HL-60 (cell line): ENCODE measurements around the gene CD163L1.

Source experiments
- POLR2AphosphoS5 ChIP-seq: IDR thresholded peaks from 2 replicates; pipeline ENCODE4 v1.6.1; 2012; ENCODE audit warnings: low read depth
- TF ChIP-seq, protein P1 (sequence below): IDR thresholded peaks from one replicate; pipeline ENCODE4 v1.5.1; 2011; ENCODE audit warnings: low read length, control low read depth, inconsistent platforms; ENCODE audit not compliant: insufficient read depth

DNA sequence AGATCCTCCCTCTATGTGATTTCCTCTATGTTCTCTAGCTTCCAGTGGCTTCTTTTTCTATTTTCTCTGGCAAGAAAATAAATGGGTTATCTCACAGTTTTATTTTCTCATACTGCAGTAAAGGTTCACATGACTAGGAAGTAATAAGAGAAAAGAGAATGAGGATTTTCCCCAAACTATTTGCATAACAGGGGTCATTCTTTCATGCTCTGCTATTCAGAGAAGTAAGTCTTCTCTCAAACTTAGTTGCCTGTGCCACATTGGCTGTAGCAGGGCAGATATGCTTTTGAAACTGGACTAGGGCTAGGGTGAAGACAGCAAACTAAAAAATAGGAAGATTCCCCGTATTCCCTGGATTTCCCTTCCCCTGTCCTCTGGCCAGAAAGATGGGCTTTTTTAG lies 82.7 kb downstream of the CD163L1 start:
- TF ChIP-seq, protein P1, sequence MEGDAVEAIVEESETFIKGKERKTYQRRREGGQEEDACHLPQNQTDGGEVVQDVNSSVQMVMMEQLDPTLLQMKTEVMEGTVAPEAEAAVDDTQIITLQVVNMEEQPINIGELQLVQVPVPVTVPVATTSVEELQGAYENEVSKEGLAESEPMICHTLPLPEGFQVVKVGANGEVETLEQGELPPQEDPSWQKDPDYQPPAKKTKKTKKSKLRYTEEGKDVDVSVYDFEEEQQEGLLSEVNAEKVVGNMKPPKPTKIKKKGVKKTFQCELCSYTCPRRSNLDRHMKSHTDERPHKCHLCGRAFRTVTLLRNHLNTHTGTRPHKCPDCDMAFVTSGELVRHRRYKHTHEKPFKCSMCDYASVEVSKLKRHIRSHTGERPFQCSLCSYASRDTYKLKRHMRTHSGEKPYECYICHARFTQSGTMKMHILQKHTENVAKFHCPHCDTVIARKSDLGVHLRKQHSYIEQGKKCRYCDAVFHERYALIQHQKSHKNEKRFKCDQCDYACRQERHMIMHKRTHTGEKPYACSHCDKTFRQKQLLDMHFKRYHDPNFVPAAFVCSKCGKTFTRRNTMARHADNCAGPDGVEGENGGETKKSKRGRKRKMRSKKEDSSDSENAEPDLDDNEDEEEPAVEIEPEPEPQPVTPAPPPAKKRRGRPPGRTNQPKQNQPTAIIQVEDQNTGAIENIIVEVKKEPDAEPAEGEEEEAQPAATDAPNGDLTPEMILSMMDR = no peak
- TF ChIP-seq POLR2AphosphoS5 = no peak
